DOHH2 (cell line): Measurements from ENCODE around the gene MUC6.

Experiments used
- H3F3A ChIP-seq: fragments of 200-600 bp; sonication (generic), shearing (Covaris generic); 2 replicates; pipeline ENCODE4 v1.6.0; 2016; ENCODE audit warnings: antibody characterized with exemption, mild to moderate bottlenecking; ENCODE audit not compliant: control insufficient read depth, insufficient read depth
- H3K27ac ChIP-seq: fragments of 200-600 bp; sonication (generic); 2 replicates; pipeline ENCODE4 v1.5.1; 2014; ENCODE audit warnings: low read depth, mild to moderate bottlenecking, low read length, moderate library complexity
- H3K27me3 ChIP-seq: fragments of 200-600 bp; sonication (generic); 2 replicates; pipeline ENCODE4 v1.6.1; 2014; ENCODE audit warnings: mild to moderate bottlenecking, low read length, mixed read lengths; ENCODE audit not compliant: control insufficient read depth
- H3K36me3 ChIP-seq: fragments of 200-600 bp; sonication (generic); 2 replicates; pipeline ENCODE4 v1.6.1; 2014; ENCODE audit warnings: mild to moderate bottlenecking, low read length, moderate library complexity, mixed read lengths; ENCODE audit not compliant: control insufficient read depth
- H3K4me1 ChIP-seq: fragments of 200-600 bp; sonication (generic); 2 replicates; pipeline ENCODE4 v1.6.1; 2014; ENCODE audit warnings: mild to moderate bottlenecking, low read length, mixed read lengths; ENCODE audit not compliant: control insufficient read depth
- H3K4me2 ChIP-seq: fragments of 200-600 bp; sonication (generic); 2 replicates; pipeline ENCODE4 v1.6.0; 2014; ENCODE audit warnings: mild to moderate bottlenecking, low read length, moderate library complexity
- H3K4me3 ChIP-seq: fragments of 200-600 bp; sonication (generic); 2 replicates; pipeline ENCODE4 v1.5.1; 2014; ENCODE audit warnings: mild to moderate bottlenecking, low read length, mixed read lengths
- H3K79me2 ChIP-seq: fragments of 200-600 bp; sonication (generic); 2 replicates; pipeline ENCODE4 v1.6.1; 2014; ENCODE audit warnings: mild to moderate bottlenecking, low read length, mixed read lengths; ENCODE audit not compliant: control insufficient read depth
- H3K9me2 ChIP-seq: fragments of 200-600 bp; sonication (generic); replicated peaks from 2 replicates; pipeline ENCODE4 v1.6.1; 2014; ENCODE audit warnings: mild to moderate bottlenecking, low read length, mixed read lengths; ENCODE audit not compliant: control insufficient read depth
- H3K9me3 ChIP-seq: fragments of 200-600 bp; sonication (generic); 2 replicates; pipeline ENCODE4 v1.6.1; 2014; ENCODE audit warnings: antibody characterized with exemption, low read length, mixed read lengths; ENCODE audit not compliant: control insufficient read depth, insufficient read depth
- H4K20me1 ChIP-seq: fragments of 200-600 bp; sonication (generic); 2 replicates; pipeline ENCODE4 v1.6.0; 2014; ENCODE audit warnings: low read depth, mild to moderate bottlenecking, antibody characterized with exemption, low read length, moderate library complexity; ENCODE audit not compliant: control insufficient read depth, insufficient read depth
- EZH2phosphoT487 ChIP-seq: fragments of 200-600 bp; sonication (generic); IDR thresholded peaks from 2 replicates; pipeline ENCODE4 v1.6.1; 2017; ENCODE audit warnings: borderline replicate concordance, mild to moderate bottlenecking, antibody characterized with exemption, low read length, moderate library complexity, mixed read lengths
- TF ChIP-seq, protein P1 (sequence below): fragments of 200-600 bp; sonication (generic); IDR thresholded peaks from one replicate; pipeline ENCODE4 v1.5.1; 2014; ENCODE audit warnings: antibody characterized with exemption, mild to moderate bottlenecking, low read depth, low read length; ENCODE audit not compliant: poor library complexity, severe bottlenecking

The MUC6 gene

DNA sequence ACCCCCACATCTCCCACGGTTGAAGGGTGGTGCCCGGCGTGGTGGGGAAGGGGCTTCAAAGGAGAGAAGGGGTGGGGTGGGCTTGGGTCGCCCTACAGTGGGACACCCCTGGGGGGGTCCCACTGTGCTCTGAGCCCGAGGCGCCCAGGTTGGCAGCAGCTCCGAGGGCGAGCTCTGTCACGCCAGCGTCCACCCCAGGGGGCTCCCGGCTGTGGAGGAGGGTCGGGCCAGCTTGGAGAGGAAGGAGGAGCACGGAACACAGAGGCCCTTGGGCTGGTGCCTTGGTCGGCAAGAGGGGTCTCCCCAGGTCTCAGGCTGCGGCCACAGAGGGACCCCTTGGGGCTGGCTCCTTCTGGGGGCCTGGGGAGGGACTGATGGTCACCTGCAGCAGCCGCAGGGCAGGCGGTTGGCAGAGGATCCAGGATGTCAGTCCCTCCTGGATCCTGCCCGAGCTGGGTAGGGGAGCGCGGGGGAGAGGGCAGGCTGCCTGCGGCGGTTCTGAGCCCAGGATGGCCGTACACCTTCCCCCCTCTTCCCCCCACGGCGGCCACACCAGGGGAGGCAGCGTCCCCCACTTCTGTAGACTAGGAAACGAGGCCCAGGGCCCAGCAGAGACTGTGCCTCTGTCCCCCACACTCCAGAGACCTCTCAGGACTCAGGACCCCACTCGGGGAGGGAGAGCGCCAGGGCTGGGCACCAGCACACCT is 788 bp downstream of the MUC6 start:
- no peaks in the 10 kb centered on the region for H3K4me1 ChIP-seq

GRCh38 chr11:1034456-1035295 is 1.8 kb downstream of the MUC6 start:
- no peaks in the 10 kb centered on the region for H3K9me2 ChIP-seq
- H3K9me3 ChIP-seq = no peaks in the 10 kb centered on the region
- no peak overlapping the region for H3K4me2 ChIP-seq
- no peaks in the 10 kb centered on the region for H4K20me1 ChIP-seq
- no peaks in the 10 kb centered on the region for H3K36me3 ChIP-seq
- no peak overlapping the region for H3K4me3 ChIP-seq
- H3K27me3 ChIP-seq = no peaks in the 10 kb centered on the region
- H3F3A ChIP-seq = no peaks in the 10 kb centered on the region
- H3K79me2 ChIP-seq = no peaks in the 10 kb centered on the region
- TF ChIP-seq, protein P1, sequence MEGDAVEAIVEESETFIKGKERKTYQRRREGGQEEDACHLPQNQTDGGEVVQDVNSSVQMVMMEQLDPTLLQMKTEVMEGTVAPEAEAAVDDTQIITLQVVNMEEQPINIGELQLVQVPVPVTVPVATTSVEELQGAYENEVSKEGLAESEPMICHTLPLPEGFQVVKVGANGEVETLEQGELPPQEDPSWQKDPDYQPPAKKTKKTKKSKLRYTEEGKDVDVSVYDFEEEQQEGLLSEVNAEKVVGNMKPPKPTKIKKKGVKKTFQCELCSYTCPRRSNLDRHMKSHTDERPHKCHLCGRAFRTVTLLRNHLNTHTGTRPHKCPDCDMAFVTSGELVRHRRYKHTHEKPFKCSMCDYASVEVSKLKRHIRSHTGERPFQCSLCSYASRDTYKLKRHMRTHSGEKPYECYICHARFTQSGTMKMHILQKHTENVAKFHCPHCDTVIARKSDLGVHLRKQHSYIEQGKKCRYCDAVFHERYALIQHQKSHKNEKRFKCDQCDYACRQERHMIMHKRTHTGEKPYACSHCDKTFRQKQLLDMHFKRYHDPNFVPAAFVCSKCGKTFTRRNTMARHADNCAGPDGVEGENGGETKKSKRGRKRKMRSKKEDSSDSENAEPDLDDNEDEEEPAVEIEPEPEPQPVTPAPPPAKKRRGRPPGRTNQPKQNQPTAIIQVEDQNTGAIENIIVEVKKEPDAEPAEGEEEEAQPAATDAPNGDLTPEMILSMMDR = no peak
- H3K4me1 ChIP-seq = no peaks in the 10 kb centered on the region
- H3K27ac ChIP-seq = no peak overlapping the region

More for the DNA sequence above, 788 bp downstream of the MUC6 start:
- Histone ChIP-seq H3K79me2 (no peaks in the 10 kb centered on the region), H3K4me3 (no peak overlapping the region), H3K27me3 (no peaks in the 10 kb centered on the region), H3K4me2 (no peak overlapping the region), H3K9me2 (no peaks in the 10 kb centered on the region), H3K27ac (no peak overlapping the region), H4K20me1 (no peaks in the 10 kb centered on the region), H3F3A (no peaks in the 10 kb centered on the region), H3K9me3 (no peaks in the 10 kb centered on the region), H3K36me3 (no peaks in the 10 kb centered on the region)
- no peak for TF ChIP-seq EZH2phosphoT487
- TF ChIP-seq, protein P1 = no peak

DNA sequence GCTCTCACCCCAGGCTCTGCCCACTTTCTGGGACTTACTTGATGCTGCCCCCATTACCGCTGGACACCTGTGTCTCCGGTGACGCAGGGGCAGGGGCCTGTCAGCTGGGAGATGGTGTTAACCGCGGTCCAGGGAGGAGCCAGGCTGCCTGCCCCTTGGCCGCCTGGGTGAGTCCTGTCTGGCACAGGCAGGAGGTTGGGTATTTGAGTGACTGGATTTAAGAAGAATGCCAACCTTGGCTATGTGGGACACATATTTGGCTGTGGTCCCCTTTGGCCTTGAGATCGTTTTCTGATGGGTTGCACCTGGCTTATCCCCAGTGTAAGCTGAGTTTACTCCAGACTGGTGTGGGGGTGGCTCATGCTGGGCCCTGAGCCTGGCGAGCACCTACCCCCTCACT is 2.5 kb downstream of the MUC6 start:
- no peak overlapping the region for H3K27ac ChIP-seq
- no peak for TF ChIP-seq EZH2phosphoT487
- TF ChIP-seq, protein P1 = no peak
- no peaks in the 10 kb centered on the region for H3K9me3 ChIP-seq
- no peaks in the 10 kb centered on the region for H3K4me1 ChIP-seq
- no peak overlapping the region for H3K4me2 ChIP-seq
- H3K4me3 ChIP-seq = no peak overlapping the region
- no peaks in the 10 kb centered on the region for H3K79me2 ChIP-seq
- no peaks in the 10 kb centered on the region for H3K27me3 ChIP-seq
- H3K36me3 ChIP-seq = no peaks in the 10 kb centered on the region
- H3F3A ChIP-seq = no peaks in the 10 kb centered on the region
- H3K9me2 ChIP-seq = no peaks in the 10 kb centered on the region
- H4K20me1 ChIP-seq = no peaks in the 10 kb centered on the region
